Measurements from ENCODE around the gene CHD6.

GRCh38 chr20:41586772-41587171 lies 31.4 kb downstream of the CHD6 start:
- TF ChIP-seq ZNF274 (IDR thresholded peaks at IDR 0.05; ENCODE audit: low read depth, low read length) (no peak), YY1 (IDR thresholded peaks at IDR 0.05; ENCODE audit: insufficient read depth, insufficient read length) (no peak), SUZ12 (IDR thresholded peaks at IDR 0.05; ENCODE audit: extremely low read depth, insufficient read depth, insufficient read length) (no peak)

Data from NT2/D1 (cell line).